Measurements from ENCODE around the gene CTDNEP1. TPM values are rescaled to one million over a fixed set of nuclear protein-coding genes. Genes with fewer than 3 reads are reported as not detected.

Gene CTDNEP1
- total RNA-seq, 1 donor from 2014 or later: 165 TPM

DNA sequence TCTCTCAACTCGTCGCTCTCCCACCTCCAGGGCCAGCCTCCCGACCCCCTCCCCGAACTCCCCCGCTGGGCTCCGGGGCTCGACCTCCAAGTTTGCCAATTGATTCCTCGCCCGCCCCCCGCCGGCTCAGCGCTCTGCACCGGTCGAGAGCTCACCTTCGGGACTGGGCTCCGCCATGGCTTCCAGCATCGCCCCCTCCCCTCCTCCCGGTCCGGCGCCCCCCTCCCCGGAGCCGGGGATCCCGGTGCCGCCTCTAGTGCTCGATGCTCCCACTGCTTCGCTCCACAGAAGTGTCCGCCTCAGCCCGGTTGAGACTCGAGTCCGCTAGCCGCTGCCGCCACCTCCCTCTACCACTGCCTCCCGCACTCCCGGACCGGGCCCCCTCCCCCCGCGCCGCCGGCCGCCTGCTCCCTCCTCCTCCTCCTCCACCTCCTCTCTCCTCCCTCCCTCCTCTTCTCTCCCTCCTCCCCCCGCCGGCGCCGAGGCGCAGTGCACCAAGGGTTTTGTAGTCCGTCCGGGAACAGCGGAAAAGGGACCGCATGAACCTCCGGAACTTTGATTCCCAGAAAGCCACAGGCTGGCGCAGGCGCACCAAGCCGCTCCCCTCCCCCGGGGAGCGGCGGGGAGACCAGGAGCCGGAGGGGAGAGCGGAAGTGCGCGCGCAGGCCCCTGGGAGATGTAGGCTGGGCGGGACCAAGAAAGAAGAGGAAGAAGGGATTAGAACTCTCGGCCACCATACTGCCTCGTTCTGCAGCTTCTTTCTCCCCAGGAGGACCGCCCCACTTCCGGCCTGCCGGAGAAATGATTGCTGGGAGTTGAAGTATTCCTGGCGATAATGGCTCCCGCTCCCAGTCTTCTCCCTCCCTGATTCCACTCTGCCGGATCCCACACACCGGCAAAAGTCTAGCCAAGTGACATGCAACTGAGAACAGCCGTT is 12.2 kb downstream of the CTDNEP1 start, which contains the start of gene PHF23:
Gene PHF23, minus strand, starts transcription at position 367 of the 937 bp plus-strand sequence. Its CDS starts 178 bp downstream, at position 189.
- intact Hi-C loops (cut with micrococcal nuclease): loop anchor here (1.0 to 5.0 kb wide), 8 partner anchors 25 to 603 kb away; partner anchors contain the start of genes EIF5A, NEURL4, POLR2A and TP53
- TF ChIP-seq, protein P1, sequence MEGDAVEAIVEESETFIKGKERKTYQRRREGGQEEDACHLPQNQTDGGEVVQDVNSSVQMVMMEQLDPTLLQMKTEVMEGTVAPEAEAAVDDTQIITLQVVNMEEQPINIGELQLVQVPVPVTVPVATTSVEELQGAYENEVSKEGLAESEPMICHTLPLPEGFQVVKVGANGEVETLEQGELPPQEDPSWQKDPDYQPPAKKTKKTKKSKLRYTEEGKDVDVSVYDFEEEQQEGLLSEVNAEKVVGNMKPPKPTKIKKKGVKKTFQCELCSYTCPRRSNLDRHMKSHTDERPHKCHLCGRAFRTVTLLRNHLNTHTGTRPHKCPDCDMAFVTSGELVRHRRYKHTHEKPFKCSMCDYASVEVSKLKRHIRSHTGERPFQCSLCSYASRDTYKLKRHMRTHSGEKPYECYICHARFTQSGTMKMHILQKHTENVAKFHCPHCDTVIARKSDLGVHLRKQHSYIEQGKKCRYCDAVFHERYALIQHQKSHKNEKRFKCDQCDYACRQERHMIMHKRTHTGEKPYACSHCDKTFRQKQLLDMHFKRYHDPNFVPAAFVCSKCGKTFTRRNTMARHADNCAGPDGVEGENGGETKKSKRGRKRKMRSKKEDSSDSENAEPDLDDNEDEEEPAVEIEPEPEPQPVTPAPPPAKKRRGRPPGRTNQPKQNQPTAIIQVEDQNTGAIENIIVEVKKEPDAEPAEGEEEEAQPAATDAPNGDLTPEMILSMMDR (IDR thresholded peaks at IDR 0.05): no peak
- DNase-seq (peak; percentile 93), ATAC-seq (ENCODE audit: low read depth) (peak; percentile 64)
- Mint-ChIP-seq H3K9me3 (no peaks in the 10 kb centered on the region), H3K27me3 (no peaks in the 10 kb centered on the region), H3K27ac (peak within 1 kb of the TSS; percentile 100), H3K4me1 (peaks cover 63% of the 10 kb centered on the region), H3K36me3 (ENCODE audit: low read depth) (peaks cover 70% of the 10 kb centered on the region), H3K4me3 (peak within 1 kb of the TSS; percentile 99)
- ChIA-PET POLR2A (interaction anchor here (0.6 to 15.0 kb wide), 18 partner anchors 11 to 340 kb away, joined by 3 to 245 read pairs (median 5); partner anchors contain the start of genes ACADVL, ACAP1, CD68 and CTDNEP1), CTCF (interaction anchor here (0.8 kb wide), 1 partner anchor 18 kb away, joined by 3 read pairs; no protein-coding TSS in a partner anchor)

DNA sequence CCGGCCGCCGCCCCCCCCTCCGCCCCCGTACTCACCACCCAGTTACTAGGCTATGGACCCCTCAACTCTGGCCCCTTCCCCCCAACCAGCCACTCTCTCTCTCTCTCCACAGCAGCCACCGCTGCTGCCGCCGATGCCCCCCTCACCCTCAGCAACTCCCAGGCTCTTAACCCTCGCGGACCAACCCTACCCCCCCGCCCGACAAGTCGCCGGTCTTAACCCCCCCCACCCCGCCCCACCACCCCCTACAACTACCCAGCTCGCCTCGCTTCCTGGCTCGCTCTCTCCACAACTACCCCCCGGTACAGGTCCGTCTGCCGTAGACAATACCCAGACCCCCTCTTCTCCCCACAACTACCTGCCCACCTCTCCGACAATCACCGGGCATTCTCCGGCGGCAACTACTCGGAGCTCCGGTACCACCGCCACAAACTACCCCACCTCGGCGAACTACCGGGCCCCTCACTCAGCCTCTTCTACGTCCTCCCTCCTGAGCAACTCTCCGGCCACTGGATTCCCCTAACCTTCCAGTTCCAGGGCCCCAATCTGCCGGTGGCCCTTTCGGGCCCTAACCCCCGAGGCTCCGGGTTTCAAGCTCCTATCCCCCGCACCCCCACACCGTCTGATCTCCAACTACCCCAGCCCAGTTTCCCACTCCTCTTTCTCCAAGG is 13.0 kb downstream of the CTDNEP1 start:
- H3K27ac Mint-ChIP-seq: peak overlapping the region; percentile 100
- POLR2A ChIA-PET: interaction anchor here (0.5 to 15.0 kb wide), 21 partner anchors 12 to 935 kb away, joined by 3 to 245 read pairs (median 4); partner anchors contain the start of genes ACADVL, ACAP1, CTDNEP1 and DLG4
- peaks cover 70% of the 10 kb centered on the region for H3K36me3 Mint-ChIP-seq (ENCODE audit: low read depth)
- intact Hi-C loops (cut with micrococcal nuclease): loop anchor here (1.0 to 5.0 kb wide), 8 partner anchors 24 to 604 kb away; partner anchors contain the start of genes EIF5A, NEURL4, POLR2A and TP53
- DNase-seq (no peak), ATAC-seq (ENCODE audit: low read depth) (no peak)
- H3K9me3 Mint-ChIP-seq: no peaks in the 10 kb centered on the region
- H3K27me3 Mint-ChIP-seq: no peaks in the 10 kb centered on the region
- peaks cover 68% of the 10 kb centered on the region for H3K4me1 Mint-ChIP-seq
- CTCF ChIA-PET: interaction anchor here (0.8 to 1.1 kb wide), 3 partner anchors 17 to 28 kb away, joined by 3 read pairs; no protein-coding TSS in a partner anchor
- TF ChIP-seq, protein P1 (IDR thresholded peaks at IDR 0.05): no peak
- H3K4me3 Mint-ChIP-seq: peak overlapping the region; percentile 99

DNA sequence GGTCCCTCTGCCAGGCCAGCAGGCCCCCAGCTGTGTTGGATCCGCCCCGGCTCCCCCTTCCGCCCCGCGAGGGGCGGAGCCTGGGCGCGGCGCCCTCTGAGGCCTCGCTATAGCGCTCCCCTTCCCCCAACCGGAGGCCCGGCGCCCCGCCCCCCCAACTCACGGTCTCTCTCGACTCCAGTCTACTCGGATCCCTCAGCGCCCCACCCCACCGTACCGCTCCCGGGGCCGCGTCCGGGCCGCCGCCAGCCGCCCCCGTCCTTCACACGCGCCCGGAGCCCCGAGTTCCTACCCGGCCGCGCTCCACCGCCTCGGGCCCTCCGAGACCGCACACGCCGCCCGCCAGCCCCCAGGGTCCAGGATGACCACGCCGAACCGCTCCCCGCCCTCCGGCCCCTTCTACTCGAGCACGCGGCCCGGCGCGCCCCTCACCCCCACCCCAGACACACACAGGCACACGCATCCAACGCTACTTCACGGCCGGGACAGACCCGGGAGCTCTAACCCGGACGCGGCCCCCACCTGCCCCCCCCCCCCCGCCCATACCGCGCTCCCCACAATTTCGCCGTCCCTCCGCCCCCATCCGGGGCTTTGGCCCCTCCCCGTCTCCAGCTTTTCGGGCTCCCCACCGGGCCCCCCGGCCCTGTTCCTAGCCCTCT is 13.6 kb downstream of the CTDNEP1 start:
- H3K27me3 Mint-ChIP-seq: no peaks in the 10 kb centered on the region
- TF ChIP-seq, protein P1 (IDR thresholded peaks at IDR 0.05): no peak
- H3K4me1 Mint-ChIP-seq: peaks cover 69% of the 10 kb centered on the region
- intact Hi-C loops (cut with micrococcal nuclease): loop anchor here (2.0 to 5.0 kb wide), 5 partner anchors 33 to 449 kb away; partner anchors contain the start of genes EIF5A, NEURL4, TP53 and WRAP53
- peak overlapping the region; percentile 99 for H3K4me3 Mint-ChIP-seq
- CTCF ChIA-PET: interaction anchor here (1.0 to 1.1 kb wide), 2 partner anchors 17 to 28 kb away, joined by 3 read pairs; no protein-coding TSS in a partner anchor
- peaks cover 67% of the 10 kb centered on the region for H3K36me3 Mint-ChIP-seq (ENCODE audit: low read depth)
- peak; percentile 11 for ATAC-seq (ENCODE audit: low read depth)
- peak; percentile 73 for DNase-seq
- H3K9me3 Mint-ChIP-seq: no peaks in the 10 kb centered on the region
- POLR2A ChIA-PET: interaction anchor here (0.5 to 15.0 kb wide), 21 partner anchors 12 to 935 kb away, joined by 3 to 245 read pairs (median 4); partner anchors contain the start of genes ACADVL, ACAP1, CTDNEP1 and DLG4
- H3K27ac Mint-ChIP-seq: peak overlapping the region; percentile 100

DNA sequence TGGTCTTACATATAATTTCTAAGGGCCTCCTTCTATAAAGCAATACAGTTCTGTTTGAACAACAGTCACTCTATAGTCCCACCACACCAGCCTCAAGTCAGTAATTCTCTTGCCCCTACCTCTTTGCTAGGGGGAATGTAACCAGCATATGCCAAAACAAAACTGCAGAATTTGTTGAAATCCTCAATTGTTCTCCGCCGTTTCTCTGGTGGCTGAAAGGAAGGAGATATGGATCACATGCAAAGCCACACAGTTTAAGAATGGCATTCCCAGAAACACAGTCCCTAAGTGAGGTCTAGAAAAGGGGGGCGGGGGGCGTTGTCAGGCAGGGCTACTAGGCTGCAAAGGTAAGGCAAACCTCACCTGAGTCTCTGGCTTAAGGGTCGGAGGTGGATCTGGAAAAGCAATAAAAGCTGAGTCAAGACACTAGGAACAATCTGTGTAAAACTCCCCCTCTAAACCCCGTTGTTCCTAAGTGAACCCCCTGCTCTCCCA is 14.2 kb downstream of the CTDNEP1 start:
- H3K27me3 Mint-ChIP-seq: no peaks in the 10 kb centered on the region
- H3K4me3 Mint-ChIP-seq: peak overlapping the region; percentile 99
- ChIA-PET POLR2A (interaction anchor here (0.6 to 15.0 kb wide), 14 partner anchors 13 to 936 kb away, joined by 3 to 245 read pairs (median 6); partner anchors contain the start of genes ACADVL, ACAP1, CTDNEP1 and DLG4), CTCF (no interaction called here)
- peak overlapping the region; percentile 90 for H3K27ac Mint-ChIP-seq
- intact Hi-C loops (cut with micrococcal nuclease): loop anchor here (5.0 kb wide), 1 partner anchor 450 kb away; the partner anchor contains the start of genes TP53 and WRAP53
- ATAC-seq (ENCODE audit: low read depth) (no peak), DNase-seq (no peak)
- peaks cover 64% of the 10 kb centered on the region for H3K36me3 Mint-ChIP-seq (ENCODE audit: low read depth)
- H3K9me3 Mint-ChIP-seq: no peaks in the 10 kb centered on the region
- TF ChIP-seq, protein P1 (IDR thresholded peaks at IDR 0.05): no peak
- peaks cover 71% of the 10 kb centered on the region for H3K4me1 Mint-ChIP-seq

Measured in activated B cell treated with CpG ODN at 0.5 μM for 24 hours (primary cell).